GM12878 (cell line): Measurements from ENCODE around the gene AEBP1. TPM values are rescaled to one million over a fixed set of nuclear protein-coding genes. Genes with fewer than 3 reads are reported as not detected.

Experiments used
- ATAC-seq: fragments of 200-7000 bp; cut with Tn5 transposase; 3 replicates; pipeline ENCODE4 v1.9.1; 2020; ENCODE audit warnings: mild to moderate bottlenecking, moderate library complexity
- BruUV-seq: library from RNA; stranded (reverse); fragments of 400-500 nt; replicated peaks from 2 replicates; lab custom pipeline; 2021; lab: Mats Ljungman, UMichigan
- CTCF ChIA-PET: fragments of 300-600 bp; sonication (Branson Sonifier 250); formaldehyde crosslinking; extraction: SDS; loops from one replicate; lab custom pipeline; 2021; ENCODE audit warnings: inconsistent platforms; lab: Yijun Ruan, JAX
- POLR2A ChIA-PET: fragments of 350-600 bp; formaldehyde crosslinking; extraction: SDS; loops from one replicate; lab custom pipeline; 2021; ENCODE audit warnings: inconsistent platforms; lab: Charles Lee
- RAD21 ChIA-PET: fragments of 300-600 bp; sonication (Branson Sonifier 250); formaldehyde crosslinking; loops from one replicate; lab custom pipeline; 2023; ENCODE audit warnings: antibody characterized with exemption; ENCODE audit not compliant: unreplicated experiment; lab: Charles Lee
- SMC1A ChIA-PET: fragments of 300-600 bp; sonication (Branson Sonifier 250); formaldehyde crosslinking; loops from one replicate; lab custom pipeline; 2023; ENCODE audit not compliant: unreplicated experiment, uncharacterized antibody; lab: Charles Lee
- DNase-seq: peaks from one replicate; pipeline ENCODE4 v3.0.0-alpha.2; 2011; ENCODE audit warnings: low read depth, low spot score
- FAIRE-seq: peaks from 3 replicates; lab custom pipeline; 2011; peaks lifted over from hg19 to GRCh38; lab: Jason Lieb, UNC
- H2AFZ ChIP-seq: 2 replicates; pipeline ENCODE4 v1.6.0; 2011; ENCODE audit warnings: low read depth, low read length, control low read depth; ENCODE audit not compliant: control insufficient read depth
- H3K27ac ChIP-seq: 2 replicates; pipeline ENCODE4 v1.5.1; 2011; ENCODE audit warnings: control low read depth; ENCODE audit not compliant: control insufficient read depth, insufficient read depth
- H3K27me3 ChIP-seq, 2 experiments: replicated peaks in 1 of 2; 2 replicates each; pipeline versions ENCODE4 v1.6.0 to v1.6.1; 2011; ENCODE audit warnings: low read length in 1 of 2; ENCODE audit not compliant: control insufficient read depth in 2 of 2, insufficient read depth in 2 of 2
- H3K36me3 ChIP-seq, 2 experiments: 2 replicates each; pipeline ENCODE4 v1.5.1; 2011; ENCODE audit warnings: low read length in 1 of 2; ENCODE audit not compliant: control insufficient read depth in 2 of 2, insufficient read depth in 2 of 2
- H3K4me1 ChIP-seq: 2 replicates; pipeline ENCODE4 v1.6.1; 2011; ENCODE audit warnings: mild to moderate bottlenecking, low read length, moderate library complexity, mixed read lengths; ENCODE audit not compliant: control insufficient read depth, insufficient read depth
- H3K4me2 ChIP-seq: 2 replicates; pipeline ENCODE4 v1.6.0; 2011; ENCODE audit warnings: control low read depth; ENCODE audit not compliant: control insufficient read depth, insufficient read depth
- H3K4me3 ChIP-seq: fragments of 200-600 bp; sonication (generic); 2 replicates; pipeline ENCODE4 v1.5.1; 2016
- H3K79me2 ChIP-seq: 2 replicates; pipeline ENCODE4 v1.6.0; 2011; ENCODE audit warnings: low read length; ENCODE audit not compliant: control insufficient read depth, insufficient read depth
- H3K9ac ChIP-seq: 2 replicates; pipeline ENCODE4 v1.8.0; 2011; ENCODE audit warnings: low read length, control low read depth, mixed read lengths; ENCODE audit not compliant: control insufficient read depth, insufficient read depth
- H3K9me3 ChIP-seq: replicated peaks from 3 replicates; pipeline ENCODE4 v1.5.1; 2011; ENCODE audit warnings: mild to moderate bottlenecking, low read length; ENCODE audit not compliant: control insufficient read depth, insufficient read depth
- H4K20me1 ChIP-seq: 2 replicates; pipeline ENCODE4 v1.6.0; 2011; ENCODE audit not compliant: control insufficient read depth, insufficient read depth
- EP300 ChIP-seq, 2 experiments: fragments of 150-350 bp in 1 of 2; IDR thresholded peaks; 2 replicates each; pipeline ENCODE4 v1.6.1; 2011 to 2012; ENCODE audit warnings: low read depth in 2 of 2, low read length in 2 of 2, borderline replicate concordance in 1 of 2, improper control_type of control experiment in 1 of 2, inconsistent platforms in 1 of 2; ENCODE audit not compliant: control insufficient read depth in 1 of 2
- EZH2 ChIP-seq: IDR thresholded peaks from 2 replicates; pipeline ENCODE4 v1.6.1; 2012; ENCODE audit warnings: low read depth, mild to moderate bottlenecking, control low read depth, inconsistent platforms, low read length, borderline replicate concordance; ENCODE audit not compliant: control insufficient read depth
- GATAD2B ChIP-seq: fragments of 450-650 bp; conservative IDR thresholded peaks from 2 replicates; pipeline ENCODE4 v1.6.1; 2017; ENCODE audit warnings: low read depth, mild to moderate bottlenecking, moderate library complexity
- MEF2B ChIP-seq: fragments of 450-650 bp; IDR thresholded peaks from 2 replicates; pipeline ENCODE4 v1.6.1; 2018; ENCODE audit warnings: mild to moderate bottlenecking, moderate library complexity; ENCODE audit not compliant: partially characterized antibody, poor library complexity, severe bottlenecking
- NR2C1 ChIP-seq: fragments of 450-650 bp; IDR thresholded peaks from 2 replicates; pipeline ENCODE4 v1.6.1; 2017; ENCODE audit warnings: antibody characterized with exemption, mild to moderate bottlenecking, moderate library complexity
- NR2C2 ChIP-seq: IDR thresholded peaks from 2 replicates; pipeline ENCODE4 v1.6.1; 2011; ENCODE audit warnings: borderline replicate concordance, low read depth; ENCODE audit not compliant: control insufficient read depth, insufficient read length
- RCOR1 ChIP-seq: conservative IDR thresholded peaks from 2 replicates; pipeline ENCODE4 v1.6.1; 2012; ENCODE audit warnings: low read depth, low read length, improper control_type of control experiment
- SREBF2 ChIP-seq: IDR thresholded peaks from 2 replicates; pipeline ENCODE4 v1.6.1; 2012; ENCODE audit warnings: mild to moderate bottlenecking, low read length
- TCF3 ChIP-seq: IDR thresholded peaks from 2 replicates; pipeline ENCODE4 v1.6.1; 2012; ENCODE audit warnings: low read depth, mild to moderate bottlenecking, low read length, borderline replicate concordance; ENCODE audit not compliant: insufficient read depth
- ZNF622 ChIP-seq: fragments of 450-650 bp; IDR thresholded peaks from 2 replicates; pipeline ENCODE4 v1.6.1; 2017; ENCODE audit warnings: mild to moderate bottlenecking, inconsistent platforms
- WGBS: methylation state at CpG from one replicate; pipeline ENCODE4 v1.1.6; 2016; ENCODE audit warnings: low lambda C conversion rate; ENCODE audit not compliant: insufficient replicate concordance, insufficient coverage; ENCODE audit errors: missing lambda C conversion rate; 5-methylcytosine and 5-hydroxymethylcytosine counted together
- in situ Hi-C: fragments of 300-500 bp; cut with MboI; formaldehyde crosslinking; loops from 9 replicates; pipeline ENCODE4 v1.14.3; 2018; ENCODE audit warnings: mixed read lengths
- intact Hi-C: fragments of 100-400 bp; cut with micrococcal nuclease; formaldehyde crosslinking; loops from one replicate; pipeline ENCODE4 v1.14.2; 2022; ENCODE audit not compliant: unreplicated experiment
- polyA plus RNA-seq, 11 experiments: library from polyadenylated mRNA; depleted of rRNA in 4 of 11; unstranded in 6 of 11; stranded (reverse) in 5 of 11; fragments of >200 nt; fragmentation: Nextera tagmentation in 4 of 11; fragmentation: Illumina TruSeq in 1 of 11; extraction: Ambion mirVana in 4 of 11; extraction: Trizol in 1 of 11; gene quantifications; 1 replicate in 1 of 11; 2 replicates in 10 of 11; pipeline versions ENCODE4 v1.2.1 to v1.2.3, GENCODE V29; 2011 to 2016; ENCODE audit warnings: inconsistent platforms in 2 of 11, missing spikeins in 2 of 11, low read depth in 1 of 11
- total RNA-seq, 4 experiments: library from RNA; depleted of rRNA in 3 of 4; stranded (reverse); fragments of >200 nt in 3 of 4; fragmentation: Illumina TruSeq in 1 of 4; extraction: Trizol in 1 of 4; gene quantifications; 2 replicates each; pipeline versions ENCODE4 v1.2.1 to v1.2.3, GENCODE V29; 2013 to 2021
- TF ChIP-seq, protein P1 (sequence below): fragments of 450-650 bp; IDR thresholded peaks from 2 replicates; pipeline ENCODE4 v1.6.1; 2017; ENCODE audit warnings: borderline replicate concordance
- TF ChIP-seq, protein P2 (sequence below): fragments of 450-650 bp; conservative IDR thresholded peaks from 2 replicates; pipeline ENCODE4 v1.6.1; 2017; ENCODE audit warnings: mild to moderate bottlenecking, moderate library complexity

AEBP1 gene
- total and polyA plus RNA-seq, 10 of the 15 experiments (the other 5 are each of a cell fraction or from before 2014, with no cell fraction given) = 0.06 to 0.23 (median 0.11) TPM; not detected in 5

DNA sequence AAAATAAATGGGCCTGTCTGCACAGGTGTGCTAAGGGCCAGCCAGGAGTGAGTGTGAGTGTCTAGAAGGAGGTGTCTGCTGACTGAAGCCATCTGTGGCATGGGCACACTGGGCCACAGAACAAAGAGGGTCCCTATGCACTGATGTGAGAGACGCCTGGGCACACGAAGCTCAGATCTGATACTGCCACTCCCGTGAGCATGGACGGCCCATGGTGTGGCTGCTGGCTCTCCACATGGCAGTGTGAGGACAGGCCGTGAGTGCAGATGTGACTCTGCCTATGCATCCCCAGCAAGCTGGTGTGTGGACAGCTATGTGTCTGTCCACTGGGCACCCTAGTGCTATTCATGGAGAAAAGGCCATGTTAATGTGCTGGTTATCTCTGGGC lies 49.8 kb downstream of the AEBP1 start:
- no peaks in the 10 kb centered on the region for H3K9me3 ChIP-seq
- H3K4me2 ChIP-seq = no peak overlapping the region
- H3K27me3 ChIP-seq = no peaks in the 10 kb centered on the region; a peak in 2 of 4 replicates
- ATAC-seq (no peak), FAIRE-seq (no peak), DNase-seq (no peak)
- WGBS = 6% methylated on average over 5 of the region's 5 CpGs
- intact Hi-C loops = loop anchor here (5.0 kb wide), 1 partner anchor 38 kb away; no protein-coding TSS in a partner anchor
- ChIA-PET SMC1A (no interaction called here), CTCF (no interaction called here), RAD21 (no interaction called here), POLR2A (no interaction called here)
- no peak overlapping the region for H2AFZ ChIP-seq
- TF ChIP-seq RCOR1 = no peak
- TF ChIP-seq ZNF622 = no peak
- TF ChIP-seq EP300 (IDR thresholded peaks at IDR 0.05; ENCODE audit: borderline replicate concordance in 1 of 2, control insufficient read depth in 1 of 2, low read depth in 2 of 2, low read length in 2 of 2) = no peak
- TF ChIP-seq SREBF2 = no peak
- no peak for TF ChIP-seq NR2C1
- TF ChIP-seq, protein P1, sequence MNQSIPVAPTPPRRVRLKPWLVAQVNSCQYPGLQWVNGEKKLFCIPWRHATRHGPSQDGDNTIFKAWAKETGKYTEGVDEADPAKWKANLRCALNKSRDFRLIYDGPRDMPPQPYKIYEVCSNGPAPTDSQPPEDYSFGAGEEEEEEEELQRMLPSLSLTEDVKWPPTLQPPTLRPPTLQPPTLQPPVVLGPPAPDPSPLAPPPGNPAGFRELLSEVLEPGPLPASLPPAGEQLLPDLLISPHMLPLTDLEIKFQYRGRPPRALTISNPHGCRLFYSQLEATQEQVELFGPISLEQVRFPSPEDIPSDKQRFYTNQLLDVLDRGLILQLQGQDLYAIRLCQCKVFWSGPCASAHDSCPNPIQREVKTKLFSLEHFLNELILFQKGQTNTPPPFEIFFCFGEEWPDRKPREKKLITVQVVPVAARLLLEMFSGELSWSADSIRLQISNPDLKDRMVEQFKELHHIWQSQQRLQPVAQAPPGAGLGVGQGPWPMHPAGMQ = no peak
- no peaks in the 10 kb centered on the region for H4K20me1 ChIP-seq
- no TSS peak for BruUV-seq
- H3K79me2 ChIP-seq = no peaks in the 10 kb centered on the region
- H3K36me3 ChIP-seq = no peaks in the 10 kb centered on the region
- in situ Hi-C loops = no loop called here
- H3K9ac ChIP-seq = no peak overlapping the region
- H3K27ac ChIP-seq = no peak overlapping the region
- peaks cover 5% of the 10 kb centered on the region for H3K4me1 ChIP-seq
- no peak overlapping the region for H3K4me3 ChIP-seq

DNA sequence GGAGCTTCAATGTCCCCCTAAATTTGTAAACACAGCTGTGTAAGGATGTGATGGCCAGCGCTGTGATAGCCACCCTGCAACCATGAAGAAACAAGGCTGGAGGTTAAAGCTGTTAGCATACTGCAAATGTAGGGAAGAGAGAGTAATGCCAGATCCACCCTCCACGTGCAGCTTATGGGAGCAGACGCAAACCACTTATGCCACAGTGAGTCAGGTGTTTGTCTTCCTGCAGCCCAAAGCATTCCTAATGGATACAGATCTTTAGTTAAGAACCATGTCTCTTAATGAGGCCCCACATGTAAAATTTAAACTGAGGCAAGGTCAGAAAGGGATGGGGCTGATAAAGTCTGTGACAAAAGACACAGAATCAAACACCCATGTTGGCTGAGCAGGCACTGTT lies 50.6 kb downstream of the AEBP1 start:
- WGBS = 60% methylated on average over 3 of the region's 3 CpGs
- Histone ChIP-seq H3K27me3 (no peaks in the 10 kb centered on the region; a peak in 2 of 4 replicates), H3K27ac (no peak overlapping the region), H3K9ac (no peak overlapping the region), H3K4me2 (no peak overlapping the region), H4K20me1 (no peaks in the 10 kb centered on the region), H3K9me3 (no peaks in the 10 kb centered on the region), H3K79me2 (no peaks in the 10 kb centered on the region), H2AFZ (no peak overlapping the region), H3K4me3 (no peak overlapping the region), H3K36me3 (no peaks in the 10 kb centered on the region), H3K4me1 (peaks cover 5% of the 10 kb centered on the region)
- DNase-seq (no peak), FAIRE-seq (no peak), ATAC-seq (no peak)
- no TSS peak for BruUV-seq
- POLR2A ChIA-PET = no interaction called here
- intact Hi-C loops = loop anchor here (5.0 kb wide), 1 partner anchor 38 kb away; no protein-coding TSS in a partner anchor
- RAD21 ChIA-PET = no interaction called here
- TF ChIP-seq EZH2 = no peak
- TF ChIP-seq, protein P2, sequence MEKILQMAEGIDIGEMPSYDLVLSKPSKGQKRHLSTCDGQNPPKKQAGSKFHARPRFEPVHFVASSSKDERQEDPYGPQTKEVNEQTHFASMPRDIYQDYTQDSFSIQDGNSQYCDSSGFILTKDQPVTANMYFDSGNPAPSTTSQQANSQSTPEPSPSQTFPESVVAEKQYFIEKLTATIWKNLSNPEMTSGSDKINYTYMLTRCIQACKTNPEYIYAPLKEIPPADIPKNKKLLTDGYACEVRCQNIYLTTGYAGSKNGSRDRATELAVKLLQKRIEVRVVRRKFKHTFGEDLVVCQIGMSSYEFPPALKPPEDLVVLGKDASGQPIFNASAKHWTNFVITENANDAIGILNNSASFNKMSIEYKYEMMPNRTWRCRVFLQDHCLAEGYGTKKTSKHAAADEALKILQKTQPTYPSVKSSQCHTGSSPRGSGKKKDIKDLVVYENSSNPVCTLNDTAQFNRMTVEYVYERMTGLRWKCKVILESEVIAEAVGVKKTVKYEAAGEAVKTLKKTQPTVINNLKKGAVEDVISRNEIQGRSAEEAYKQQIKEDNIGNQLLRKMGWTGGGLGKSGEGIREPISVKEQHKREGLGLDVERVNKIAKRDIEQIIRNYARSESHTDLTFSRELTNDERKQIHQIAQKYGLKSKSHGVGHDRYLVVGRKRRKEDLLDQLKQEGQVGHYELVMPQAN = no peak
- TF ChIP-seq NR2C2 = no peak
- TF ChIP-seq MEF2B = no peak
- TF ChIP-seq TCF3 = no peak
- TF ChIP-seq GATAD2B = no peak
- SMC1A ChIA-PET = no interaction called here
- CTCF ChIA-PET = no interaction called here
- in situ Hi-C loops = no loop called here
